NCI-H1436 (cell line): ENCODE measurements around the gene SAMD4B.
A peak's percentile ranks its signal among the peaks of the same experiment; 100 is the strongest.
"Not testable (repeated sequence)": the region's sequence is repeated elsewhere in the genome, so short reads cannot be mapped to it uniquely, and the experiment has no call there.

Experiments used
- DNase-seq: peaks from one replicate; lab custom pipeline; 2025; lab: John Stamatoyannopoulos, UW

SAMD4B gene

DNA sequence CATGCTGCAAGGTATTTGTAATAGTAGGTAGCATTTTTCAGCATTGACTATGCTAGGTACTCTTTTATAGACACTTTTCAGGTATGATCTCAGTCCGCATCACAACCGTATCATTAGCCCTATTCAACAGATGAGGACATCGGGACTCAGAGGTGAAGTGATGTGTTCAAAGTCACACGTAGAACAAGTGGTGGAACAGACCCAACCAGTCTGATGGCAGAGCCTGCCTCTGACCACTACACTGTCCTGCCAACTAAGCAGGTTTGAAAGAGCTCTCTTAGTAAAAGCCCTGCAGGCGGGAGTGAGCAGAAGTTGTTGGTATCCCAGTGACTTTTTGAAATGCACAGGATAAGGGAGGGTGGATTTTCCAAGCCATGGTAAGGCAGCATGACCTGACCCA, 28.5 kb downstream of the SAMD4B start:
- no peak for DNase-seq

DNA sequence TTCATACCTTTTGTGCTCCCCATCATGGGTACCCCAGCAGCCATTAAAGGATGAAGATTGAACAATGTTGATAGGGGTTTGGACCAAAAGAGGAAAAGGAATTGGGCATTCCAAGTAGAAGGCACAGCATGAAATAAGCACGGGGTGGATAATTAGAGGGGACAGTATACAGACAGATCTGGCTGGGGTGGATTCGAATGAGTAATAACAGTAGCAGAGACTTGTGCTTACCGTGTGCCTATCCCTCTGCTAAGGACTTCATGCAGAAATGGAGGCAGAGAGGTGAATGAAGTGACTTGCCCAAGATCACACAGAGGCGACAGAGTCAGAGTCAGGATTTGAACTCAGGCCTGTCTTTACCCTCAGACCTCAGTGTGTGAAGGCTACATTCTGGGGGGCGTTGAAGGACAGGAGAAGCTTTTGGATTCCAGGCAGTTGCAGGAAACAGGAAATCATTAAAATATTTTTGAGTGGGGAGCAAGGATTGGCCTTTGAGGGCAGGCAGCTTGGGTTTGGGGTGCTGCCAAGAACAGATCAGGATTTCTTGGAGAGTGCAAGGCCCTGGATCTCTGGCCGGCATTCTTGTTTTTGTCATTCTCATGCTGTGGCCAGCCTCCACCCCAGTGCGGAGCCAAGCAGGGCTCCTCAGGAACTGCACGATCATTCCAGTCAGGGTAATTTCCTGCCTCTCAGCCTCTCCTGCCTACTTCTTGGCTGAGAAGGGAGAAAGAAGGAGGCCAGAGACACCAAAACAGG, 30.0 kb downstream of the SAMD4B start:
- no peak for DNase-seq

DNA sequence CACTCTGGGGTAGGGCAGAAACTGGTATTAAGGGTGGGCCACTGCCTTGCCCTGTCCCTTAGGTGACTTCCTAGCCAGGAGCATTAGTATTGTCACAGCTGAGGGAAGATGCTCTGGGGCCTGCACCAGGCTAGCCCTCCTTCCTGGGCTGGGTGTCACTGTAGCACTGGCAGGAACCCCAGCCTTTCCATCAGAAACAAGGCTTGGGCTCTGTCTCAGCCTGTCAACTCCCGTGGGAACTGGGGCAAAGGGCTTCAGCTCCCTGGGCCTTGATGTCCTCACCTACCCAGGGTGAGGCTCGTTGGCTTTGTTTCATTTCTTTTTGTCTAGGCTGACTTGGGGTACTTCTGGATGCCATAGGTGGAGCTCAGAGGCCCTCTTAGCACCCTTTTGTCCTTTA, 30.7 kb downstream of the SAMD4B start:
- DNase-seq = no peak

DNA sequence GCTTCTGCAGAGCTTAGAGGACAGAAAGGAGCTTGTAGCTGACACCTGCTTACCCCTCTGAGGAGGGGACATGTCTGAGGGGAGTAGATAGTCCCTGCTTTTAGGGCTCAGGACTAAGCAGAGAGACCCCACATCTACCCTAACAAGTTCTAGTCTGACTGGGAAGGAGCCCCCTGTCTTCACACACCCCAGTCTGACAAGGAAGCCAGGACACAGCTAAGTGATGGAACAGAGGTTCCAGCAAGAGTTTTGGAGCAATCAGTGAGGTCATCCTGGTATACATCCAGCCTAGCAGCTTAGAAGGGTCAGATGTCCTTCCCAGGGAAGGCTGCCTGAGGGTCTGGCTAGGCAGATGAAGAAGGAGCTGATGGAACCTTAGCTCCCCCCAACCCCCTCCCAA, 33.7 kb downstream of the SAMD4B start:
- no peak for DNase-seq

DNA sequence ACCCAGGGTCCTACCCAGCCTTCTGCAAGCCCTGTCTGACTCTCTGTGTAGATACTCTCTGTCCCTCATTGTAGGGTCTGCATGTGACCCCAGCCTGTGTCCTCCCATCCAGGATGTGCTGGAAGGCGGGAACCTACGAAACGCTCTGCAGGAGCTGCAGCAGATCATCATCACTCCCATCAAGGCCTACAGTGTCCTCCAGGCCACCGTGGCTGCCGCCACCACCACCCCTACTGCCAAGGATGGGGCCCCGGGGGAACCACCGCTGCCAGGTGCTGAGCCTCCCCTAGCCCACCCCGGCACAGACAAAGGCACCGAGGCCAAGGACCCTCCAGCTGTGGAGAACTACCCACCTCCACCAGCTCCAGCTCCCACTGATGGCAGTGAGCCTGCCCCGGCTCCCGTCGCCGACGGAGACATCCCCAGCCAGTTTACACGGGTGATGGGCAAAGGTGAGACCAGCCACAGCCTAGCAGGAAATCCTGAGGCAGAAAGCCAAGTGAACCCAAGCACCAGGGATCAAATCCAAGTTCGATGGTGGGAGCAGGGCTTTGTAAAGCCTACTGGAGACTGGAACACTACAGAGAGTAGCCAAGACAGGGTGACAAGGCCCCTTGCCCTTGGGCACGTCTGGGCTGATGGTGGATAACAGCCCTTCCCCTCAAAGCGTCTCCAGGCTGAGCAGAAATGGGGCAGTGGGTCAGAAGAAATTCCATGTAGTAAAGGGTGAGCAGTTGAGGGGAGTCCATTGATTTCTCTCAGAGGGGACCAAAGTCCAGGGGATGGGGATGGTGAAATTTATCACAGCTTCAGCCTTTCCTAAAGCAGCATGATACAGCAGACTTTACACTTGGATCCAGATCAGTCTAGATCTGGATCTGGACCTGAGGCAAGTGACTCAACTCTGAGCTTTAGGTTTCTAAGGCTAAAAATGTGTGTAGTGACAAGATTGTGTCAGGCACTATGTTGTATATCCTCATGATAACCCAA, 35.4 kb downstream of the SAMD4B start:
- DNase-seq = no peak

DNA sequence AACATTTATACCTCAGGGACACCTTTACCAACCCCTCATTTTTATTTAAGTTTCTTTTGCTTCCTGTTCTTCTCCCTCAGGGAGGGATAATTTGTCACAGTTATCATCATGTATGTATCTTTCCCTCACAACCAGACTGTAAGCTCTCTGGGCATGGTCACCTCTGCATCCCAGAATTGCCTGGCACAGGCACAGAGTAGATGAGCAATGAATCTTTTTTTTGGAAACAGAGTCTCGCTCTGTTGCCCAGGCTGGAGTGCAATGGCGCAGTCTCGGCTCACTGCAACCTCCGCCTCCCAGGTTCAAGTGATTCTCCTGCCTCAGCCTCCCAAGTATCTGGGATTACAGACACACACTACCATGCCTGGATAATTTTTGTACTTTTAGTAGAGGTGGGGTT, 37.1 kb downstream of the SAMD4B start:
- not testable (repeated sequence) for DNase-seq

DNA sequence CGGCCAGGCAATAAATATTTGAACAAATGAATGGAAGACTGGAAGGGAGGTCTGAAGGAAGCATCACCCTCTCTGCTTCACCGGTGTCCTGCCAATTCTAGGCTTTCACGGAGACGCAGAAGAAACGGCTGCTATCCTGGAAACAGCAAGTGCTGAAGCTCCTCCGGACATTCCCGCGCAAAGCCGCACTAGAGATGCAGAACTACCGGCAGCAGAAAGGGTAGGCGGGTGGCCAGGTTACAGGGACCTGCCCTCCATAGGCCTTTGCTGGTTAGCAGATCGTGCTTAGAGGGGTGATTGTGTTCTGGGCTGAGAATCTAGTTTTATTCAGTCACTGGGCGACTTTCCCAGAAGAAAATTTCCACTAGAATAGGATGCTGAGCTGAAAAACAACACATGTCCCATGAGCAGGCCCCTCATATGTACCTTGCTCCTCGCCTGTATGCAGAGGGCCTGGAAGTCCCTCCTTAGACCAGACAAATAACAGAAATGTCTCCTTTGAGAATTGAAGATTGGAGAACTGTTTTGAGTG, 37.7 kb downstream of the SAMD4B start:
- no peak for DNase-seq

DNA sequence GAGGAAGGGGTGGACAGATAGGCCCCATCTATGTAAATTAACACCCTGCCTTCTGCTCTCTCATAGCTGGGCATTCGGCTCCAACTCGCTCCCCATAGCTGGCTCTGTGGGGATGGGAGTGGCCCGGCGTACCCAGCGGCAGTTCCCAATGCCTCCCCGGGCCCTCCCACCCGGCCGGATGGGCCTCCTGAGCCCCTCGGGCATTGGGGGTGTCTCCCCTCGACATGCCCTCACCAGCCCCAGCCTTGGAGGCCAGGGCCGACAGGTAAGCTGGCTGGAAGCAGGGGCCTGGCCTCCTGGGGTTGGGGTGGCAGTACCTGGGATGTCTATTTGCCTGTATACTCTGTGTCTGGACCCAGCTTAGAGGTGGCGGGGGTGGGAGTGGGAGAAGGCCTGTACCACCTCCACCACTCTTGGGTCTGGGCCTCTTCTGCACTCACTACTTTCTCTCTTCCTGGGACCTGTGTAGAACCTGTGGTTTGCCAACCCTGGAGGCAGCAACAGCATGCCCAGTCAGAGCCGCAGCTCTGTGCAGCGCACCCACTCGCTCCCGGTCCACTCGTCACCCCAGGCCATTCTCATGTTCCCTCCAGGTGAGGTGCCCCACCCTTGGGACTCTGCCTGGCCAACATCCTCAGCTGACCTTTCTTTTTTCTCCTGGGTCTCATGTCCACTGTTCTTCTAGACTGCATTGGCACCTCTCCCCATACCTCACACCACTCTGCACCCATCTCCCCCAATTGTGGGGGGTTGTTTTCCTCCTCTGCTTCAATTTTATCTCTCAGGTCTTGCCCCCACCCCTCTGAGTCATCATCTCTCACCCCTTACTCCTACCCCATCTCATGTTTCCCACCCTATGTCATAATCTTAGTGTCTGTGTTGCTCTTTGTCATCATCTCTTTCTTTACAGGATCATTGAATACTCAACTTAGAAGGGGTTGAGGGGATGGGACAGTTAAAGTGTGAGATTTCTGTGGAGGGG, 38.6 kb downstream of the SAMD4B start:
- DNase-seq = no peak

DNA sequence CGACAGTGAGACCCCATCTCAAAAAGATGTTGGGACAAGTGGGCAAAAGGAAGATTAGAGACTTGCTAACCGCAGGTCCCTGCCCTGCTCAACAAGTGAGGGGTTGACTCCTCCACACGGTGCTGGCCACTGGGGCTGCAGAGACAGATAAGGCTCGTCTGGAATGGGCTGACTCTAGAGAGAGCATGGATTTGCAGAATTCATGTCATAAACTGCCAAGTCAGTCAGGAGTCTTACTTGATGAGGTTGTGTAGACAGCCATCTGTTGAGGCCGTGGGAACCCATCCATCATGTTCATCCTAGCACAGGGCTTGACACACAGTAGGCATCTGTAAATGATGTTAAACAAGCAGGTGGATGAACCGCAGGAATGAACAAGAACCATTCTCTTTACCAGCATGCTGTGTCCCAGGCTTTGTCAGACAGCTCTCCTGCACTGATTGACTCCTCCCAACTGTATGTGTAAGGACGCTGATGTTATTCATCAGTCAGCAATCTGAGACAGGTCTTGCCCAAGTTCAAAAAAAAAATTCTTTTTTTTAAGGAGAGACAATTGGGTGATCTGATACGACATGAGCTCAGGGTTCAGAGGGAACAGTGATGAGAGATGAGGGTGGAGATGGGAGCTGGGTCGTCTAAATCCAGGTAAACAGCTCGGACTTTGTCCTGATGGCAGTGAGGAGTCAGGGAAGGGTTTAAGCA, 39.8 kb downstream of the SAMD4B start:
- DNase-seq = no peak

DNA sequence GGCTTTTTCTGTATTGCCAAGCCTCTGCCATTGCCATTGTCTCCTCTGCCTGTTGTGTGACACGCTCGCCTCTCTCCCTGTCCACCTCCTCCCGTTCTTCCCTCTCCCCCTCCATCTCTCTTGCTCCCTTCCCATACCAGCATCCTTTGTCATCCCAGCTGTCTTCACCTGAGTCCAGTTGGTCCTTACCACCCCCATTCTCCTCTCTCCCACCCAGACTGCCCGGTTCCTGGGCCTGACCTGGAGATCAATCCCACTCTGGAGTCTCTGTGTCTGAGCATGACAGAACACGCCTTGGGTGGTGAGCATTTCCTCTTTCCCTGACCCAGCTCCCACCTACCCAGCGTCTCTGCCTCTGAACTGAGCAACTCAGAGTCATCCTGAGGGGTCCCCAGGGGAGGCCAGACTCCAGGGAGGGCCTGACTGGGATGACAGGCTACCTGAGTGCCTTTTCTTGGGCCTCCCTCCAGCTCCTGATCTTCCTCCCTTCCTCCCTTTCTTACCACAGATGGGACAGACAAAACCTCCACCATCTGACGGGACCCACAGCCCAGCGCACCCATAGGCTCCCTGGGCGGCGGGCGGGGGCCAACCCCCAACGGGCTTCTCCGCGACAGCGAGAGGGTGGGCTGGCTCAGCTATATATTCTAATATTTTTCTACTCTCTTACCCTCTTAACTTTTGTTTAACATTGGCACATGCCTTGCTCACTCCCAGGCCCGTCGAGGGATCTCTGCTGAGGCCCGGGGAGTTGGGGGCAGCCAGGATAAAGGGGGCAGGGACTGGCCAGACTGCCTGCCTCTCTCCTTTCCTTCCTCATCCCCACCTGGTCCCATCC, 41.0 kb downstream of the SAMD4B start:
- no peak for DNase-seq

DNA sequence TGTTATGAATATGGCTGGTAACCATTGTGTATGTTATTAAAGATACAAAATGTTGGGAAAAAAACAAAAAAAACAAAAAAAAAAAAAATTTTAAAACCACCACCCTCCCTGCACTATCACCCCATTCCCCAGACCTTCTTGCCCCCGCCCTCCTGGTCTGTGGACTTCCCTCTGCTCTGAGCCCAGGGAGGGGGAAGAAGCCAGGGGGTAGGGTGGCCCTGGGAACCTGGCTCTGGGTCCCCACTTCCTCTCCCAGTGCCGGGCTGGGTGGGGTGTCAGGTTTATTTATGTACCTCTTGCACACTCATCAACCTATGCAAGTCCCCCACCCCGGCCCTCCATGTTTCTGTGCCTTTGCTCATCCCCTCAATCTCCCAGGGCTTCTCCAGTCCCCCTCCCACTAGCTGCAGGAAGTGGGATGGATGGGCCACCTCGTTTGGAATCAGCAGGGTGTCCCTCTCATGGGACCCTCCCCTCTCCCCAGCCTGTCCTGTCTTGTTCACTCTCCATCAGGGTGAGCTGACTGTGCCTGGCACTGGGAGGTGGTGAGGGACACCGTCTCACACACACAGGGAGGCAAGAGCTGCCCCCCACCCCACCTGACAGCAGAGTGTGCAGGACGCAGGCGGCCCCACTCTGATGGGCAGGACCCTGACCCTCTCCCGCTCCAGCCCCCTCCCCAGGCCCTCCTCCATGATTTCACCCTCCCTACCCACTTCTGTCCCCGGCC, 42.8 kb downstream of the SAMD4B start:
- no peak for DNase-seq

DNA sequence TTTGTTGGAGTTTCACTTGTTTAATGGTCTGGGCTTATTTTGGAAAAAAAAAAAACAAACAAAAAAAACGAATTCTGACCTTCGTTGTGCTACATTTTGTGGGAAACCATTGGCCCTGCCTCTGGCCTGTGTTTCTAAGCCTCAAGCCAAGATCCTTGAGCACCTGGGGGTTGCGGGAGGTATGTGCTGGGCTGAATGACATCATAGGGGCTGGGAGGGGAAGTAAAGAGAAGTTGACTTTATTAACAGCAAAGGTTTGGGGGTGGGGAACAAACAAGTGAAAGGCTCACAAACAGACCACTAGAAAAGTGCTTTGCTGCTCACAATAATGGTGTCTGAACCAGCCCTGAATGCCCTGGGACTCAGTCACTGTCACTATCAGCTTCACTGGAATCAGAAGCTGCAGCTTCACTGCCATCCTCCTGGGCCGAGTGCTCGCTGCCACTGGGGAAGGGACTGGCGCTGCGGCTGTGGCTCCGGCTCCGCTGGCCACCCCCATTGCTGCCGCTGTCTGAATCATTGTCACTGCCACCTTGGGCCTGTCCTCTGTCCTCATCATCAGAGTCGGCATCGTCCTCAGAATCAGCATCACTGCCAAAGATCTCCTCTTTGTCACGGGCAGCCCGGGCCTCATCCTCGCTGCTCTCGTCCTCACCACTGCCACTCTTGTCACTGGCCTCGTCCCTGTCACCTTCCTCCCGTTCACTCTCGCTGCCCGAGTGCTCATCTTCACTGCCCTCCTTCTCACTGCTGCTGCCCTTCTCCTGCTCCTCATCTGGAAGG, 43.6 kb downstream of the SAMD4B start:
- DNase-seq = no peak

DNA sequence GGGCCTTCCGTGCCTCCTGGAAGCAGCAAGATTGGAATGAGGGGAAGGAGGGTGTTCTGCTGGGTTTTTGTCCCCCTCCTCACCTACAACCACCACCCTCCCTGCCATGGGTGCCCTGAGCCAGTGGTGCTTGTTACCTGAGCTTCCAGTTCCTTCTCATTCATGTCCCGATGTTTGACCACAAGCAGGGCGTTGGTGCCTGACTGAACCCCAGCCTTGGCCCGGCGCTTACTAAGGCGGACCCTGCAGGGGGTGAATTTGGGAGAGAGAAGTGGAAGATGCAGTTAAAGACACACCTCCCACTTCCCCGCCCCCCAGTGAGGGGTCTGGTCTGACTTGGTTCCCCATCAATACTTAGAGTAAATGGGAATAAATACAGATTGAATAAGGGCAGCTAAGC, 44.3 kb downstream of the SAMD4B start:
- no peak for DNase-seq

DNA sequence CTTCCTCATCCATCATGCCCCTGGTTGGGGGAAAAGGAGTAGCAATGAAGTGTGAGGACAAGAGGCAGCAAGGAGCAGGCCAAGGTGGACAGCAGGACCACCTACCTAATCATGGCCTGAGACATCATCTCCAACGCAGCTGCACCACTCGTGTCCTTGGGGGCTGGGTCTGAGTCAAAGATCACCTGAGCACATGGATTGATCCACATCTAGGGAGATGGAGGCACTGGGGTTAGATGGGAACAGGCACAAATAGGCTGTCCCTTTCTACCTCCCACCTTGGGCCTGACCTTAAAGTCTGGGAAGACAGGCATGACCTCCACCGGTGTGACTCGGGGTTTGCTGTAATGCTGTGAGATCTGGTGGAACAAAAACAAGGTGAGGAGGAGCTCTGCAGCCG, 46.4 kb downstream of the SAMD4B start:
- no peak for DNase-seq

DNA sequence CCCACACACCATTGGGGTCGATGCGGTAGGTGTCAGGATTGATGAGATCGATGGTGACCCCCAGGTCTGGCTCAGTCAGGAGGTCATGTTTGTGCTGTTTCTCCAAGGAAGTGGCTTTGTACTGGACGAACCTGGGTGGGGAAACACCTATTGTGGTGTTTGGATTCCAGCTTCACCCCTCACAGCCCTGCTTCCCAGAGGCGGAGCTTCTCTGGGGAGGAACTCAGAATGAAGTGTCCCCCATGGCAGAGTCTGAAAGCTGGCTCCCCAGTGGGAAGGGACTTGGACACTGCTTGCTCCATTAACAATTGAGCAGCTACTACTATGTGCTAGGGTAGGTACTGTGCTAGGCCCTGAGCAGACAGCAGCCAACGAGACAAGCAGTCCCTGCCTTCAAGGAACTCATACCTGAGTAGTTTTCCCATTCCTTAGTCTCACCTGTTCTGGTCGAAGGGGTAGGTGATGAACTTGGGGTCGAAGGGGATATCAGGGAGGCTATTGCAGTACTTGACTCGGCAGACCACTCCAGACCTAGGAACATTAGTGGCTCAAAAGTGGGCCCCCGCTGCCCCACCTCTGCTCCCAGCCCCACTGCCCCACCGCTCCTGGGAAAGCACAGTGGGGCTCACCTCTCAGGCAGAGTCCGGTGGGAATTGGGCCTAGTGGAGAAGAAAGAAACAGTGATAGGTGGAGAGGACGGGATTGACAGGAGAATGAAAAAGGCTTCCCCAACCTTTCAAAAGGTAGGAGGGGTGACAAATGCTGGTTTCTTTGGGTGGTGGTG, 47.6 kb downstream of the SAMD4B start:
- no peak for DNase-seq

DNA sequence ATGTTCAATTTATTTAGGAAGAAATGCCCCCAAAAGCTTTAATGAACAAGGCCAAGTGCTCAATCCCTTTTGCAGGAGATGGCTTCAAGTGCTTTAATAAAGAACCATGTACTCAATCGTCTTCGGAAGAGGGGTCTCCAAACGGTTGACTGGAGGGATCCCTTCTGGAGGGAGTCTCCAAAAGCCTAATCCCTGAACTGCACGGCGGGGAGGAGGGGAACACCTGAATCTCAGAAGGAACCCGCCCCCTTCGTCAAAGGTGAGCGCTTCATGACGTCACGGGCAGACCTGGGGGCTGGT, 48.2 kb downstream of the SAMD4B start:
- DNase-seq = no peak

DNA sequence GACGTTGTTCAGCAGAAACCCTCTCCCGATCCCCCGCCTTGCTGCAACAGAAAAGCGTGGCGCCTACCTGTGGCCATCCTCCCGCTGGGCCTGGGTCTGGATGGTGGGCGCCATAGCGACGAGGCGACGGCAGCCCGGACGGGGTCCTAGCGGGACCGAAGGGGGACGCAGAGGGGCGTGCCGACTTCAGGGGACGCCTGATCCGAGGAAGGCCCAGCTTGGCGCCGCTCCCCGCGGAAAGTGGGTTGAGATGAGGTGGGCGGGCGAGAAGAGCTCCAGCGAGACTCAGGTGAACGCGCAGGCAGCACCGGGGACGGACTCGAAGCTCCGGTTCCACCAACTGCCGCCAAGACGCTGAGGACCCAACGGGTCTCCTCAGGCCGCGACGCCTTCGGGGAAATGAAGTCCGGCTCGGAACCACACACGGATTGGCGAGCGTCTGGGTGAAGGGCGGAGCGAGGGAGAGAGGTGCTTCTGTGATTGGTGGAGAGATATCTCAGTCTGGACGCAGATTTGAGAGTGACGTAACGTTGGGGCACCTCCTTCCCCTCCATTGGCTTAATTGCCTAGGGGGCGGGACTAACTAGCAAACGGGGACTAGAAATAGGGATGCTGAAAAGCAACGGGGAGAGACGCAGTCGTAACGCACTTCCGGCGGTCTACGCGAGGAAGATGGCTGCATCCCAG, 48.7 kb downstream of the SAMD4B start, which contains the start of the genes MED29 and PAF1:
Gene MED29 (plus strand): TSS at position 628 of the 687 bp plus-strand sequence. CDS start 45 bp downstream, at position 673.
Gene PAF1 (minus strand): TSS at position 356 of the 687 bp plus-strand sequence. CDS start 242 bp downstream, at position 114.
- peak; percentile 99 for DNase-seq
